A172 (cell line): ENCODE measurements around the gene ECHS1. TPM values are rescaled to one million over a fixed set of nuclear protein-coding genes. Genes with fewer than 3 reads are reported as not detected.
"Not testable (repeated sequence)": the region's sequence is repeated elsewhere in the genome, so short reads cannot be mapped to it uniquely, and the experiment has no call there.

ENCODE experiments used
- DNase-seq: peaks from one replicate; pipeline ENCODE4 v3.0.0-alpha.2; 2015; ENCODE audit warnings: low spot score
- total RNA-seq: library from RNA; depleted of rRNA; stranded (reverse); fragments of >200 nt; shearing (Covaris generic); gene quantifications from 2 replicates; pipeline ENCODE4 v1.2.3, GENCODE V29; 2014; rRNA removed

The ECHS1 gene
- total RNA-seq, 1 experiment from 2014 or later, result 102 TPM

DNA sequence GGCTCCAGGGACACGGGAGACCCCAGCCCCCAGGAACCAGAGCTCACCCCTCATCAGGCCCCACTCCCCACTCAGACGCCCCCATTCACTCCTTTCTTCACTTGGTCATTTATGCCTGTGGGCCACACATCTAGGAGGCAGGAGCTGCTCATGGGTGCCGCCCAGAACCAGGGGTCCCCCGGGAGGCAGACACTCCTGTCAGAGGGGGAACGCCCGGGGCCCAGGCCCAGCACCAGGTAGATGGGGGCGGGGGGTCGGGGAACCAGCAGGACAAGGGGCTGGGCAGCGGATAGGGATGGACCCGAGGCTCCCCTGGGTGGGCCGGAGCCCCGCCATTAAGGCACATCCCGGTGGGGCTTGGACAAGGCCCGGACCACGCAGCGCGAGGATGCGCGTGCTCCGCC is 48.3 kb downstream of the ECHS1 start:
- DNase-seq, result no peak

DNA sequence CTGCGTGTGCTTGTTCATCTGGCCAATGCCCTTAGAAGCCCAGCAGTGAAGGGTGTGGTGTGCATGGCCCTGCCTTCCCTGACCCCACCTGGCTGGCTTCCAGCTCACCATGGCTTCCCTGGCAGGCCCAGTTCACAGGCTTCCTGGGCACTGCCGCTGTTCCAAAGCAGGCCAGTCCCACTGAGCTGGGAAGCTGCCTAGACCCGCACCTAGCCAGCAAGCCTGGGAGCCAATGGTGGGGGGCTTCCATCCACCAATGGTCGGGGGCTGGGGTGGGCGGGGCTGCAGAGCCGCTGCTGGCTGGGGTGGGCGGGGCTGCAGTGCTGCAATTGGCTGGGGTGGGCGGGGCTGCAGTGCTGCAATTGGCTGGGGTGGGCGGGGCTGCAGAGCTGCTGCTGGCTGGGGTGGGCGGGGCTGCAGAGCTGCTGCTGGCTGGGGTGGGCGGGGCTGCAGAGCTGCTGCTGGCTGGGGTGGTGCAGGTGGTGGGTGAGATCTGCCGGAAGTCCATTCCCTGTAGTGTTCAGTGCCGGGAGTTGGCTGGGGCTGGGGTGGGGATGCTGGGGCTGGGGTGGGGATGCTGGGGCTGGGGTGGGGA is 48.9 kb downstream of the ECHS1 start:
- peak; percentile 56 for DNase-seq

DNA sequence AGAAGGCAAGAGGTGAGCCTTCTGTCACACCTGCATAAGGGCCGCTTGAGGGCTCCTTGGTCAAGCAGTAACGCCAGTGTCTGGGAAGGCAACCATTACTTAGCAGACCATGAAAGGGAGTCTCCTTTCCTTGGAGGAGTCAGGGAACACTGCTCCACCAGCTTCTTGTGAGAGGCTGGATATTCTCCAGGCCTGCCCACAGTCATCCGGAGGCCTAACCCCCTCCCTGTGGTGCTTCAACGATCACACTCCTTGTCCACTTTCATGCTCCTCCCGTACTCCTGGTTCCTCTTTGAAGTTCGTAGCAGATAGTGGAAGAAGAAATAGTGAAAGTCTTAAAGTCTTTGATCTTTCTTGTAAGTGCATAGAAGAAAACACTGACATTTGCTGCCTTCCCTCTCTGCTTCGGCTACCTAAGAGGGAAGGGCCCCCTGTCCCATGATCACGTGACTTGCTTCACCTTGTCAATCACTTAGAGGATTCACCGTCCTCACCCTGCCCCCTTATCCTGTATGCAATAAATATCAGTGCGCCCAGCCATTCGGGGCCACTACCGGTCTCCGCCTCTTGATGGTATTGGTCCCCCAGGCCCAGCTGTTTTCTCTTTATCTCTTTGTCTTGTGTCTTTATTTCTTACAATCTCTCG is 51.0 kb downstream of the ECHS1 start:
- not testable (repeated sequence) for DNase-seq

GRCh38 chr10:133320852-133321422 is 52.2 kb downstream of the ECHS1 start:
- DNase-seq, result not testable (repeated sequence)

- DNase-seq, result no peak
Measured at GRCh38 chr10:133318494-133319127, 54.5 kb downstream of the ECHS1 start.

GRCh38 chr10:133316732-133317131 is 56.4 kb downstream of the ECHS1 start:
- DNase-seq, result no peak

DNA sequence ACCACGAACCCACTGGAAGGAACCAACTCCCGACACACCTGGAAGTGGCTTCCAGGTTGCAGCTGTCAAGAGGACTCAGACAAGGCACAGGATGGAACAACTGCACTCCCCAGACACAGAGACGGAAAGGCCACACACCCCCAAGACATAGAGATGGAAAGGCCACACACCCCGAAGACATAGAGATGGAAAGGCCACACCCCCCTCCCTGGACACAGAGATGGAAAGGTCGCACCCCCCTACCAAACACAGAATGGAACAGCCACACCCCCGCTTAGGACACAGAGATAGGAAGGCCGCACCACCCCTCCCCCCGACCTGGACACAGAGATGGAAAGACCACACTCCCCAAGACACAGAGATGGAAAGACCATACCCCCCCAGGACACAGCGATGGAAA is 56.9 kb downstream of the ECHS1 start:
- no peak for DNase-seq

GRCh38 chr10:133315847-133316246 is 57.3 kb downstream of the ECHS1 start:
- peak; percentile 54 for DNase-seq

DNA sequence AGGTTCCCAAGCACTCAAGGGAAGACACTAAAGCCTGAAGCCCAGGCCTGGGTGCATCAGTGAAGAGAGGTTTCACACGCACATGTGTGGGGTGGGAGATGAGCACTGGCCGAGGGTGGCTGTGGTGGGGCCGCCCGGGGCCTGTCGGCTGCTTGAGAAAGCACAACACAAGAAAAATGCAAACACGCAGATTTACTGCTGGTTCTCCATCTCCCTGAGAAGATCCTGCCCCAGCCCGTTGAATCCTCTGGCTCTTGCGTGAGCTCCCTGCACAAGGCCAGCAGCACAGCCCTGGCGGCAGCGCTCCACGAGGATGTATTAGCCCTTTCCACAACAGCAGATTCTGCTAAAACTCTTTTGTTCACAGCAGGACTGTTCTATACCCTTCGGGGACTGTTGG is 58.2 kb downstream of the ECHS1 start:
- no peak for DNase-seq

GRCh38 chr10:133313192-133313591 is 60.0 kb downstream of the ECHS1 start:
- no peak for DNase-seq

GRCh38 chr10:133312769-133313145 is 60.4 kb downstream of the ECHS1 start:
- DNase-seq, result no peak

Other genes starting within 250 kb of the ECHS1 start
- gene KNDC1, start 213.1 kb downstream of the ECHS1 start, total RNA-seq, result 2.2 and 3.2 TPM in 2 replicates
- not detected in 2 replicates for gene UTF1, start 143.1 kb downstream of the ECHS1 start, total RNA-seq
- gene VENTX, start 135.5 kb downstream of the ECHS1 start, total RNA-seq, result not detected in 2 replicates
- gene ADAM8, start 96.5 kb downstream of the ECHS1 start, total RNA-seq, result 0.31 and 0.93 TPM in 2 replicates
- gene TUBGCP2, start 64.5 kb downstream of the ECHS1 start, total RNA-seq, result 29.3 and 35.9 TPM in 2 replicates
- 13.4 and 26.6 TPM in 2 replicates for gene ZNF511, start 64.4 kb downstream of the ECHS1 start, total RNA-seq
- gene CALY, start 36.5 kb downstream of the ECHS1 start, total RNA-seq, result not detected in 2 replicates
- gene PRAP1, start 26.0 kb downstream of the ECHS1 start, total RNA-seq, result 0.60 TPM in 1 of 2 replicates, not detected in the other
- 6.6 and 9.6 TPM in 2 replicates for gene FUOM, start 15.3 kb downstream of the ECHS1 start, total RNA-seq
- gene PAOX, start 5.9 kb upstream of the ECHS1 start, total RNA-seq, result 5.3 and 6.1 TPM in 2 replicates
- 13.7 and 20.4 TPM in 2 replicates for gene MTG1, start 20.8 kb upstream of the ECHS1 start, total RNA-seq
- not detected in 2 replicates for gene SPRN, start 51.3 kb upstream of the ECHS1 start, total RNA-seq
- not detected in 2 replicates for gene SCART1, start 80.6 kb upstream of the ECHS1 start, total RNA-seq
- not detected in 2 replicates for gene CYP2E1, start 154.0 kb upstream of the ECHS1 start, total RNA-seq
- not detected in 2 replicates for gene SYCE1, start 192.2 kb upstream of the ECHS1 start, total RNA-seq